ENCODE data around the gene SIX5. TPM values are rescaled to one million over a fixed set of nuclear protein-coding genes. Genes with fewer than 3 reads are reported as not detected.
A peak's percentile ranks its signal among the peaks of the same experiment; 100 is the strongest.

SIX5 gene
- total RNA-seq, 1 donor from 2014 or later: 5.0 TPM

GRCh38 chr19:45774765-45775164 lies 5.7 kb upstream of the SIX5 start:
- no peak for DNase-seq (ENCODE audit: low read depth in 2 of 2)

DNA sequence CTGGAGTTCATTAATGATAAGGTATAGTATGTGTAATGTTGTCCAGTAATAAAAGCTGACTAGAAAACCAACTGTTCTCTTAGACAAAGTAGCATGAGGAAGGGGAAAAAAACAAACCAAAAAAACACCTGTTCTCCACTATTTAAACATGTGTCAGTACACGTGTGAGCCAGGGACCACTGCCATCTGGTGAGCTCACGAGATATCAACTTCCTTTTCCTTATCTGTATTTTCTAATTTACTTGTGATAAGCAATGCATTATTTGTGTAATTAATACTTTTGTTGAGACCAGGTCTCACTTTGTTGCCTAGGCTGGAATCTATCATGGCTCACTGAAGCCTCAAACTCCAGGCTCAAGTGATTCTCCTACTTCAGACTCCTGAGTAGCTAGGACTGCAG lies 4.3 kb upstream of the SIX5 start:
- peak in 1 of 2 donors; percentile 28 for DNase-seq (ENCODE audit: low read depth in 2 of 2)

- no peak for DNase-seq (ENCODE audit: low read depth in 2 of 2)
These were observed 3.9 kb upstream of the SIX5 start for GRCh38 chr19:45772912-45773311.

GRCh38 chr19:45772130-45772840 lies 3.2 kb upstream of the SIX5 start:
- DNase-seq (ENCODE audit: low read depth in 2 of 2): no peak

DNA sequence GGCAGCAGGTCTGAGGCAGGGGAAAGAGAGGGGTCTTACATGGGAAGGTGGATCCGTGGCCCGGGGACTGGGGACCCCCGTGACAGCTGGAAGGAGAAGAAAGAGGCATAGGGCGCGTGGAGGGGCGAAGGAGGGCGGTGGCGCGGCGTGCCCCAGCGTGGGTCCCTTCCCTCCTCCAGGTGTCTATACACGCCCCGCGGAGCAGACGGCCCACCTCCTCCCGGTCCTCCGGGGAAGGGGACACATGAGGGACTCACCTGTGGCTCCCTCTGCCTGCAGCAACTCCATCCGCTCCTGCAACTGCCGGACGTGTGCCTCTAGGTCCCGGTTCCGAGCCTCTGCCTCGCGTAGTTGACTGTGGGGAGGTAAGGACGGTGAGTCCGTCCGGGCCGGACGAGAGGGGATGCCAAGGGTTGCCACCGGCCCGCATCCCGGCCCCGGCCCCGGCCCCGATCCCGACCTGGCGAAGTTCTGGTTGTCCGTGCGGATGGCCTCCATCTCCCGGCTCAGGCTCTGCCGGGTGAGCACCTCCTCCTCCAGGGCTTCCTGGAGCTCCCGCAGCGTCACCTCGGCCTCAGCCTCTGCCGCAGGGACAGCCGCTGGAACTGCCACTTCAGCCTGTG lies 2.4 kb upstream of the SIX5 start:
- DNase-seq (ENCODE audit: low read depth in 2 of 2): no peak

- DNase-seq (ENCODE audit: low read depth in 2 of 2): peak; percentile 99 to 100
These were observed 1.4 kb upstream of the SIX5 start for GRCh38 chr19:45770192-45771101.

- DNase-seq (ENCODE audit: low read depth in 2 of 2): no peak
These were observed 754 bp upstream of the SIX5 start for GRCh38 chr19:45769821-45770191.

- DNase-seq (ENCODE audit: low read depth in 2 of 2): peak in 1 of 2 donors; percentile 53
These were observed 433 bp downstream of the SIX5 start for GRCh38 chr19:45768655-45768983.

DNA sequence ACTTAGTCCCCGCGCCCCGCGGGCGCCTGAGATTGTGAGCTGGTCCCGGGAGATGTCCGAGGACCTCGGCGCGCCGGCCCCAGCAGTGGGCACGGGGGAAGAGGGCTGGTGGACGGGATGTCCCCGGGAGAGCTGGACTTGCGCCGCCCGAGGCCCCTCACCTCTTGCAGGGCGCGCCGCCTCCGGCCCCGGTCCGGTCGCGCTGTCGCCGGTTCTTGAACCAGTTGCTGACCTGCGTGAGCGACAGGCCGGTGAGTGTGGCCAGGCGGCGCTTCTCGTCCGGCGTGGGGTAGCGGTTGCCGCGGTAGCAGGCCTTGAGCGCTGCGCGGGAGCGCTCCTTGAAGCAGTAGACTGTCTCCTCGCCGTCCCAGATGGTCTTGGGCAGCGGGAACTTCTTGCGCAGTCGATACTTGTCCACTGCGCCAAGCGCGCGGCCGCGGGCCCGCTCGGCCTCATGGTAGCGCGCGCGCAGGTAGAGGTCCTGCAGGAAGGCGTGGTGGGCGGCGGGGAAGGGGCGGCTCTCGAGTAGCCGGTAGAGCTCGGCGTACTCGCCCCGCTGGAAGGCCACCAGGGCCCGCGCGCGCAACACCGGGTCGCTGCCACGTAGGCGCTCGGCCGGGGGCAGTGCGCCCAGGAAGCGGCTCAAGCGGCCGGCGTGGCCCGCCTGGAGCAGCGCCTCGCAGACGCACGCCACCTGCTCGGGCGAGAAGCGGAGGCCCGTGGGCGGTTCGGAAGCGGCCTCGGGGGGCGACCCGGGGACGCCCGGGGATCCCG lies 984 bp downstream of the SIX5 start:
- DNase-seq (ENCODE audit: low read depth in 2 of 2): peak; percentile 72 to 76

DNA sequence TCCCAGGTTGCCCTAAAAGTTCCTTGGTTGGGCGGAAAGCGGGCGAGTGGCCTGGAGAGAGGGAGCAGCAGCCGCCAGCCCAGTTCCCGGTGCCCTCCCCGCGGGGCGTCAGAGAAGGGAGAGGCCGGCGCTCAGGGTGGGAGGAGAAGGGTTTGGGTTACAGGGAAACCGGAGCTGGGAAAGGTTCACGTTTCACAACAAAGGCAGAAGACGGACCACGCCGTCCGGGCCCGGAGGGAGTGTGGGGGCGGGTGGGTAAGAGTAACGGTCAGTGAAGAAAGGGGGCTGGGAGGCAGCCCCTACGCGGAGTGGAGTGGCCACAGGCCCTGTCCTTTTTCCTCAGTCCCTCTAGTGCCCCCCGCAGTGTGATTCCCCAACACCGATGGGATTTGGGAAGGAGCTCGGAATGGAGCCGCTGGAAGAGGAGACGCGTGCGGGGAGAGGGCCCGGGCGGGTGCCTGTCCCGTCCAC lies 1.6 kb downstream of the SIX5 start:
- peak; percentile 58 to 61 for DNase-seq (ENCODE audit: low read depth in 2 of 2)

DNA sequence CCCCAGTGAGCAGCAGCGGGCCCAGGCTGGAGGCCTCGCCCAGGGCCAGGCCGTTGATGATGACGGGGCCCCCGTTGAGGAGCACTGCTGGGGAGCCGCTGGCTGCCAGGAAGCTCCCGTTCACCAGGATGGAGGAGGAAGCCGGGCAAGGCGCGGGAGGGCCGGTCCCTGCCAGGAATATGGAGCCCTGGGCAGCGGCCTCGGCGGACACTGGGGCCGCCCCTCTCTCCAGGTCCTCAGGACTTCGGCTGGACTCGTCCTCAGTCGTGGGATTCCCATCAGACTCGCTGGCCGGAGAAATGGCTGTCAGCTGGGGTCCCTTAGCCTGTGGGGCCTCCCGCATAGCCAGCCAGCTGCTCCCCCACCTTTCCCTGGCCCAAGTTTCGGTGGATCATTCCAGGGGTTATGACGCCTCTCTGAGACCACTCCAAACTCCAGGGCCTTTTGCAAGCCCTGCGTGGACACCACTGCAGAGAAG lies 2.1 kb downstream of the SIX5 start:
- peak in 1 of 2 donors; percentile 30 for DNase-seq (ENCODE audit: low read depth in 2 of 2)

DNA sequence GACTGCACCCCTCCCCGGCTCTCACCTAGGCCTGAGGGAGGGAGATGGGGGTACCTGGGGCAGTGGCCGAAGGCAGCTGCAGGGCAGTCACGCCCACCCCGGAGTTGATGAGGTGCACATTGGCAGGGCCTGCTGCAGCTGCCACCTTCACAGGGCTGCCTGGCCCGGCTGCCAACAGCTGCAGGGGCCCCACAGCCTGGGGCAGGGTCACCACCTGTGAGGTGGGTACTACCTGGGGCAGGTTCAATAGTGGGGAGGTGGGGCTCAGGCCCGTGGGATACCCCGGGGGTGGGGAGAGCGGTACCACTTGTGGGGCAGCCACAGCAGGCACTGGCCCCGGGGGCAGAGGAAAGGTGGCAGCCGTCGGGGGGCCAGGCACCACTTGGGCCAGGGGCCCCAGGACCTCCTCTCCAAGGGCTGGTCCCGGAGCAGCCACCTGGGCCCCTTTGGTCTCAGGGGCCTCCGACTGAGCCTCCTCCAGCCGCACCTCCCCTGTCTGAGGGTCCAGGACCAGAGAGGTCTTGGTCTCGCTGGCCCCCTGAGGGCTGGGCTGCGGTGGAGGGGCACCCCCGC lies 2.7 kb downstream of the SIX5 start:
- no peak for DNase-seq (ENCODE audit: low read depth in 2 of 2)

DNA sequence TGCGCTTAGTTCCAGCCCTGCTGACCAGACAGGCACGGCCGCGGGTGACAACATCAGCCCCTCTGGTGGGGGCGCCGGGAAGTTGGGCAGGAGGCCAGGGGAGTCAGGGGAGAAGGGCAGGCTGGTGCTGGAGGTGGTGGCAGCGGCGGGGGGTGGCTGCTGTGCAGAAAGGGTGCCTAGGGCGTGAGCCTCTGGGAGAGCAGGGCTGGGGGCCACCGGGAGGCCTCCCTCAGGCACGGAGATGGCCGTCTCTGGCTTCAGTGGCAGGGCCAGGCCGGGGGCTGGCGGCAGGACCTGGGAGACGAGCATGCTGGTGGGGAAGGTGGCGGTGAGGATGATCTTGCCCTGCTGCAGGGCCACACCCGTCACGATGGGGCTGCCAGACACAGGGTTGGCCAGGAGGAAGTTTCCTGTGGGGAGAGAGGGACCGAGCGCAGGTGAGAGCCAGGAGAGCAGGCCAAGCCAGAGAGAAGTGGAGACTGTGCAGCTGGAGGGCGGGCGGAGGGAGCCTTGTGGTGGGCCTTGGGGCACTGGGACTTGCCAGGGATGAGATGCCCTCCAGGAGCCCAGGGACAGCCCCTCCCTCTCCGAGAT lies 3.3 kb downstream of the SIX5 start:
- DNase-seq (ENCODE audit: low read depth in 2 of 2): no peak

DNA sequence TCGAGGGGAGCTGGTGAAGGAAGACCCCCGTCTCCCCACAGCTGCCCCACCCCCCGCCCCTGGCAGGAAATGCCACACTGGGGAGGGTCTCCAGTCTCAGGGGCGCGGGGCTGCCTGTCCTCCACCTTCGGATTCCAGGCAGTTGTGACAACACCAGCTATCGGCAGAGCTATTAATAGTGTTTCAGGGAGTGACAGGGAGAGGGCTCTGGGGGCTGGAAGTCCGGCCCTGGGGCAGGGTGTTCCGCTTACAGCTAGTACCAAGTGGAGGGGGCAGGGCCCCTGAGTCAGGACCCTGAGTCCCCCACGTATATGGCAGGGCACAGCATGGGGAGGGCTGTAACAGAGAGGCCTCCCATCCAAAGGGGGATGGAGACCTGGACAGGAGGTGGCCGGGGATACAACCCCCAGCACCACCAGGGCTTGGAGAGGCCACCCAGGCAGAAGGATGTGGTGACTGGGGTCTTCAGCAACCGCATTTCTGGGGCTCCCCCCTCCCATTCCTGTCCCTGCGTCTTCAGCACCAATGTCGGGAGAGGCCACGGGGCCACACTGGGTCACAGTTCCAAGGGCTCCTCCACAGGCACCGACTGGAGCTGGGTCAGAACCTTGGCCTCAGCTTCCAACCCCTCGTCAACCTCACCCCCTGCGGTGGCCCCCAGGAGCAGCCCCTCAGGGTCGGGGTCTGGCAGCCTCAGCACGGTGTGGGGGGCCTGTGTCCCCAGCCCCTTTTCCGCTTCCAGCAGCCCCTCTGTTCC lies 3.9 kb downstream of the SIX5 start:
- DNase-seq (ENCODE audit: low read depth in 2 of 2): no peak

GRCh38 chr19:45764475-45764874 lies 4.6 kb downstream of the SIX5 start:
- DNase-seq (ENCODE audit: low read depth in 2 of 2): no peak

- no peak for DNase-seq (ENCODE audit: low read depth in 2 of 2)
These were observed 5.3 kb downstream of the SIX5 start for GRCh38 chr19:45763691-45764294.

- DNase-seq (ENCODE audit: low read depth in 2 of 2): no peak
These were observed 6.0 kb downstream of the SIX5 start for GRCh38 chr19:45762870-45763631.

GRCh38 chr19:45761714-45762113 lies 7.3 kb downstream of the SIX5 start:
- no peak for DNase-seq (ENCODE audit: low read depth in 2 of 2)

- DNase-seq (ENCODE audit: low read depth in 2 of 2): no peak
These were observed 10.1 kb downstream of the SIX5 start for GRCh38 chr19:45758921-45759320.
